ENCODE results near the gene WBP1.

WBP1 gene

DNA sequence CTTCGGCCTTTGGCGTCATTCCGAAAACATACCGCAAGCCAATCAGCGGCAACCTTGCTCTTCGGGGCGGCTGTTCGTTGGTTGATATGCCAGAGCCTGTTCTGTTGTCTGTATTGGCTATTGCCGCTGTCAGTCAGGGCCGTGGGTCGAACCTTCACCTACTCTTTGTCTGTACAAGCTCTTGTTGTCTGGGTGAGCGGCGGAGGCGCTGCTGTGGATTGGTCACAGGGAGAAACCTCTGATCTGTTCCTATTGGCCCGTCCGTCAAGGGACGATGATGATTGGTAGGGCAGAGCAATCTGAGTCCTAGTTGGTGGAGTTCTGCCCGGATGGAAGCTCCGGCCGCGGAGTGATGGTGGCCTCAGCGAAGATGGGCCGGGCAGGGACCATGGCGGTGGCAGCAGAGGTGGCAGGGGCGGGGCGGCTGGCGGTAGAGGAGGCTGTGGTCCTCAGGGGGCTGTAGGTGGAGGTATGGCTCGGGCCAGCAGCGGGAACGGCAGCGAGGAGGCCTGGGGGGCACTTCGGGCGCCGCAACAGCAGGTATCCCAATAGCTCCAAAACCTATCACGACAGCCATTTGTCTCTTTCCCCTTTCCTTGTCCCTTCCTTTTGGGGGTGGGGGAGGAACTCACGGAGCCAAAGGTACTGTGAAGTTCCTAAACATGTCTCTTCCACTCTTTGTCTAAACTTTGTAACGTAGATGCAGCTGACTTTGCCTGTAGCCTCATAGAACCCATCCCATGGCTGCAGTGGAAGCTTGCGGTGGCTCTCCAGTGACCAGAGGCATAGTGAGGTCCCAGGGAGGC lies at the start of gene WBP1:
Gene WBP1, plus strand, starts transcription at position 307 of the 806 bp plus-strand sequence. Its CDS starts 165 bp downstream, at position 472.
- DNase-seq = peak; percentile 95 to 100 (median 99)

DNA sequence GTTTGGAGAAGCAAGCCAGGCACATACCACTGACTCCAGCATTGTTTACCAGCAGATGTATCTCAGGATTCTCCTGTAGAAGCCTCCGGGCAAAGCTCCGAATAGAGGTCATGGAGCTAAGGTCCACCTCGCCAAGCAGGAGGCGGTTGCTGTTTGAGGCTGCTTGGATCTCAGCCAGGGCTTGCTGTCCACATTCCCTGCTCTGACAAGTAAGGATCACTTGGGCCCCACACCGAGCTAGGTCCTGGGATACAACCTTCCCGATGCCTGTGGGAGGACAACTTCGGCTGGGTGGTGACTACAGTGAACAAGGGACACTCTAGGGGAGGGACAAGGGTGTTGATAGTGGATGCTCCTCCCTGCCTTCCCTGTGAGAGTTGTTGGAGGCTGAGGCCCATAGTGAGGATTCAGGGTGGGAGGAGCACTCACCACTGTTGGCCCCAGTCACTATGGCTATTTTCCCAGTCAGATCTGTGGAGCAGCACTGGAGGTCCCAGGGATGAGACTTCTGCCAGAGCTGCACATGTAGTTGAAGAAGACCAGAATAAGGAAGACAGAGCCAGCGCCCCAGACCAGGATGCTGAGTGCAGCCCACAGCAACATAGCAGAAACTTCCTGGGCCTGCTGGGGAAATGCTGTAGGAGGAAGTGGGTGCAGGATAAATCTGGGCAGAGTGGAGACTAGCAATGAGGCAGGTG lies 45.1 kb upstream of the WBP1 start:
- no peak for DNase-seq

DNA sequence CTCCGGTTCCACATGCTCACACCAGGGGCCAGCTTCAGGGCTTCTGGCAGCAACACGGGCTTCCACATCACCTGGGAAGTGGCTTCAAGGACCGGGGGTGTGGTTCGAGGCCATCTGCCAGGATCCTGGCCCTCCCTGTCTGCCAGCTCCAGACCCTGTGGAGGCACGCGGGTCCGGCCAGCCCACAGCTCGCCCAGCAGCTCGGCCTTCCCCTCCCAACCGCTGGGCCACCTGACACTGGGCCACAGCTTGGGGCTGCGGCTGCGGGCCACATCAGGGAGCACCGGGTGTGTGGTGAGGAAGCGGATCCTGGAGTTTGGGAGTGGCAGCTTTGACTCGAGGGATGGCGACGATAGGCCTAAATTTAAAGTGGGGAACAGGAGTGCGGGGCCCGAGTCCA lies 43.8 kb upstream of the WBP1 start:
- DNase-seq = no peak

DNA sequence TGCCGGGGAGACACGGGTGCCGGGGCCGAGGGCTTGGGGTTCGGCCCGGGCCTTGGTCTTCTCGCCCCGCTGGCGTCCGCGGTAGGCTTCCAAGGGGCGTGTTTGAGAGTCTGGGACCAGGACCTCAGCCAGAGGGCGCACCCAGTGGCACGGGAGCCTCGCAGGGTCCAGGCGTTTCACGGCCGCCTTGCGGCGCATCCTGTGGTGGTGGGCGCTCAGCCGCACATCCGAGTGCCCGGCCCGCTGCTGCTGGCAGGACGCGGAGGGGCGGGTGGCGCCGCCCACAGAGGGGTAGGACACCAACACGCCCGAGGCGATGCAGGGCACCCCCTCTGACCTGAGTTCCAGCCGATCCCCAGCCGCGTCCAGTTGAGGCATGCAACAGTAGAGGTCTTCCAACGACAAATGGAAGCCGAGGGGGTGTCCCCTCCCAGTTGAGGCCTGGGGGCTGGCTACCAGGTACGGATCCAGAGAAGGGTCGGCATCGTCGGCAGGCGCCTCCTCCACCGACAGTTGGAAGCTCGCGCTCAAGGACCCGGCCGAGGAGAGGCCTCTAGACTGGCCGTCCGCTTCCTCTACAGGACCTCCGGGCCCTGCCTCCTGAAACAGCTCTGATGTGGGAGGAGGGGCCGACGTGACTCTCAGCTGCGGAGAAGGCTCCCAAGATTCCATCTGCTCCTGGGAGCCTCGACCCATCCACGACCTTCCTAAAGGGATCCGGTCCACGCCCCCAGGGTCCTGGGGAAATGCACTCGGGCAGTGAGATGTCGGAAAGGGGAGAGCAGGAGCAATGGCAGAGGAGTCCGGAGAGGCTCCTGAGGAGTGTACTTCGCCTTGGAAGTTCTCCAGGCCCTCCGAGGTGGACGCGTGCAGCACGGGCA lies 43.1 kb upstream of the WBP1 start:
- peak in 4 of 6 experiments; percentile 18 to 36 (median 26) for DNase-seq

DNA sequence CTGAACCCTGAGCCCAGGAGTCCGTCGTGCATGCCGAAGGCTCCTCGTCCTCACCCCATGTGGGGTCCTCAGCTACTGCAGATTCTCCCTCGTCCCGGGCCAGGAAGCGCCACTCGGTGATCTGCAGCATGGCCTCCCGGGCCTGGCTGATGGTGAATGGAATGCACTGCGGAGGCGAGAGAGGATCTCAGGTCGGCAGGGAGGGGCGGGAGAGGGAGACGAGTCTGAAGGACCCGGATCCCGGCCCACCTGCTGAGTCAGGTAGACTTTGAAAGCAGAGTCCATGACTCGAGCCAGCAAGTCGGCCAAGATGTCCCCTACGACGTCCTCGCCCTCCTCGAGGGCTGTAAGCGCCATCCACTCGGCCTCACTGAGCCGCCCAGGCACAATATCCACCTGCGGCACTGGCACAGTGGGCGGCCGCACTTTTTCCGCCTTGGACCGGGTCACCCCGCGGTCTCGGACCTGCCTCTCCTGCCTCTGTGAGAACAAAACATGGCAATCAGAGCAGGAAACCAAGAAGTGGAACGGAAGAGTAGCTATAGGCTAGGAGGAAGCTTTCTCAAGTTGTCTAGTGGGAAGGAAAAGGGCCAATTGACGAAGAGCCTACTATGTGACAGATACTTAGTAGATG lies 42.4 kb upstream of the WBP1 start:
- peak in 2 of 6 experiments; percentile 9 to 12 for DNase-seq

DNA sequence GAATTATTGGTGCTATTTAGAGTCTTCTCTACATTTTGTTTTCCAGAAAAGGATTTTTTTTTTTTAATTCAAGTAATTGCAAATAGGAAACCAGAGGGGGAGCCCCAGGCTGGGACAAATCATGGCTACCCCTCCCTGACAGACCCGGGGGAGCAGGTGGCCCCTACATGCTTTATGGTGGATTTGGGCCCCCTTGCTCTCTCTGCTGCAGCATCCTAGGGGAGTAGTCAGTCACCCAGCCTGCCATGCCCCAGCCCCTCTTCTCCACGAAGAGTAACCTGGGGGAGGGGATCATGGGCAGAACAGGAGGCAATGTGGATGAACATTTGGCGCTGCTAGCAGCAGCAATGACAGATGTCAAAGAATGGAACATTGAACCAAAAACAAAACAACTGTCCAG lies 41.5 kb upstream of the WBP1 start:
- peak in 1 of 6 experiments; percentile 29 for DNase-seq

DNA sequence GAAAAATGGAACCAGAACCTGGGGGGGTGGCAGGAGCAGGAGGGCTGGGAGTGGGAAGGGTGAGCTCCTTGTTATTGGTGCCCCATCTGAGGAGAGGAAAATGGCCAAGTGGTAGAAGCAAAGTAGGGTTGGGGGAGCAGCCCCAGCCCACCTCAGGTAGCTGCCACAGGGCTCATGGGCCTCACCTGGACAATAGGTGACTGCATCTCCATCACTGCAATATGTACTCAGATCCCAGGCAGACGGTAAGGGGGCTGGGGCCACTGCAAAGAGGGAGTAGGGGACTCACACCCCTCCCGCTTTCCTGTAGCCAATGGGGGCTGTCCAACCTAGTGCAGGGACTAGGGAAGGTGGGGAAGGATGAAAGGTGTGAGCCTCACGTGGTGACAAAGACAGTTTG lies 41.0 kb upstream of the WBP1 start:
- DNase-seq = no peak

DNA sequence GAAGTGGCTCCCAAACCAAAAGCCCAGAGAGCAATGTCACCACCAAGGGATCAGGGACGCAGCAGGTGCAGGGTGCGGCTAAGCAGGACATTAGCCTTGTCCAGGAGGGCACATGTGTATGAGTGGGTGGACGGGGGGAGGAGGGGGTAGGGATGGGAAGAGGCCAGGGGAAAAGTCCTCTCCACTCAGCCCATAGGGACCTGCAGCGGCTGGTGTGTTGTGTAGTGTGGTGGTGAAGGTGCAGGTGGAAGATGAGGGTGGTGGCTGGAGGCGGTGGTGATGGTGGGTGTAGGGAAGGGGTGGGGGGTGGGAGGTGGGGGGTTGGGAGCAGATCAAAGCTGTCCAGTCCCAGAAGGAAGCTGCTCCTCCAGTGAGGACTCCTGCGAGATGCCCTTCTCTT lies 40.5 kb upstream of the WBP1 start:
- no peak for DNase-seq

DNA sequence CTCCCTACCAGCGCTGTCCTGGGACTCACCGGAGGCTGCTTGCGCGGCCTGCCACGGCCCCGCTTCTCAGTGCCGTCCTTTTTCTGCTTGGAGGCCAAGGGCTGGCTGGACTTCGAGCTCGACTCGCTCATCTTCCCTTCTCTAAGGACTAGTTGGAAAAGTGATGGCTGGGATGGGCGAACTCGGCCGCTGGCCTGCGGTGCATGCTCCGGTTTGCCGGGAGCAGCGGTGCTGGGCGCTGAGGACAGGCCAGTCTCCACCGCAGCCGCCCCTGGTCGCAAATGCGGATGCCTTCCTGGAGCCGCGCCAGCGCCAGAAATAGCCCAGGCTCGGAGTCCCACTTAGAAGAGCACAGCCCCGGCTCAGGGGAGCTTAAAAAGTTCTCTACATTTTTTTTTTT lies 39.9 kb upstream of the WBP1 start:
- DNase-seq = no peak

DNA sequence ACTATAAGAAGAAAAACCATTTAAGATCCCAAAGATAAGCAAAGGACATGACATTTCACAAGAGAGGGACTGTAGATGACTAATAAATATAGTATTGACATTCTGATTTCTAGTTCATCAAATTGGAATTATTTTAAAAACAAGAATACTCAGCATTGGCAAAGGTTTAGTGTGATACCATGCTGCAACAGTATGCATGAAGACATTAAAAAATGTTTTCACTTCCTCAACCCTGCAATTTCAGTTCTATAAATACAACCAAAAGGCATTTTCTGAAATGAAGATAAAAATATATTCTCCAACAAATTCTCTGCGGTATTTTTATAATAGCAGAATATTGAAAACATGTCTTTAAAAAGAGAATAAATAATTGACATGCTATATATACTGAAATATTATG lies 38.9 kb upstream of the WBP1 start:
- no peak for DNase-seq

DNA sequence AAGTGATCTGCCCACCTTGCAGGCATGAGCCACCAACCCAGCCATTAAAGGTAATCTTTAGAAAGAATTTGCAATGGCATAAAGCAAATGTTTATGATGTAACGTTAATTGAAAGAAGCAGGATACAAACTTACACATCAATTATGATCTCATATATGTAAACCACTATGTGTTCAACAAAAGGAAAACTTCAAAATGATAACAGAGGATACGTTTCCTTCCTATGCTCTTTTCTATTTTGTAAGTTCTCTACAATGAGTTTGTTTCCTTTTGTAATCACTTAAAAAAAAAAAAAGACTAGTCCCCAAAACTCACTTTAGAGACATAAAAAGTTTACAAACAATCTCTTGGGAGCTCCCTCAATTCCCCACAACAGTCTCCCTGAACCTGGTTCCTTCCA lies 38.2 kb upstream of the WBP1 start:
- DNase-seq = peak in 3 of 6 experiments; percentile 32 to 53 (median 42)

DNA sequence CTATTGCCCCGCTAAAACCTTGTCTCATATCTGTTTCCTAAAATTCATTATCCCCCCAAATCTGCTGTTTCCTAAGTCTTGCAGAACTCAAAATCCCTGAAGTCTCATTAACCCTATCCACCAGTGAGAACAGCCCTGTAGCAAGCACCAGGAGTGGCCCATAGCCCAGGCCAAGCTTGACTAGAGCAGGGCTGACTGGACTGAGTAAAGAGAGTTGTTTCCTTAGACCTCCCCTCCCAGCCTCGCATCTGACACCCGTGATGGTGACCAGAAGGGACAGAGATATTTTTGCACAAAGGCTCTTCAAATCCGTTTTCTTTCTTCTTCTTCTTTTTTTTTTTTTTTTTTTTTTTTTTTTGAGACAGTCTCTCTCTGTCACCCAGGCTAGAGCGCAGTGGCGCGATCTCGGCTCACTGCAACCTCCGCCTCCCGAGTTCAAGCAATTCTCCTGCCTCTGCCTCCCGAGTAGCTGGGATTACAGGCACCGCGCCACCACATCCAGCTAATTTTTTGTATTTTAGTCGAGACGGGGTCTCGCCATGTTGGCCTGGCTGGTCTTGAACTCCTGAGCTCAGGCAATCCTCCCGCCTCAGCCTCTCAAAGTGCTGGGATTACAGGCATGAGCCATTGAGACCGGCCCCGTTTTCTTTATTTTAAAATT lies 37.7 kb upstream of the WBP1 start:
- peak in 4 of 6 experiments; percentile 7 to 58 (median 22) for DNase-seq

DNA sequence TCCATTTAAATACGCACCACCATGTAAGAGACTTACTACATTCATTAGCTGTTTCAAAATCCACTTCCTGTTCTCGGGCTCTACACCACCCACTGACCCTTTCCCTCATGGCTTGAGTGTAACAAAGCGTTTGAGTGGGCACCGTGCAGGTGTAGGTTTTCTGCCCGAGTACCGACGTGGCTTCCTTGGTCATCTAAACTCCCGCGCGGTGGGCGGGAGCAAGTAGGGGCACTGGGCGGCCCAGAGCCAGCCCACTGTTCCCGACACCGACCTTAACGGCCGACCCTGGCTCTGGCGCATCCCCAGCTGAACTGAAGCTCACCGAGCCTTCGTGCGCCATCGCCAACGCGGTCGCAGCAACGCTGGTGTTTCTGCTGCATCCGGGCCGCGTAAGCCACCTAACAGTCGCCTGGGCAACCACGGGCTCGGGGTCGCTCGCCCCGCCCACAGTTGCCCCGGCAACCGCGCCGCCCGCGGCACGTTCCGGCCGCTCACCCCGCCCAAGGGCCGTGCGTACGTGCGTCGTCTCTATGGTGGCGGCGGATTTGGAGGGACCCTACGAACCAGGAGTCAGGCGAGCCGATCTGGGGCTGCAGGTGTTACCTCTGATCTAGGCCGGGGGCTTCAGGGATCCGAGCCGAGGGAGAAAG lies 36.9 kb upstream of the WBP1 start, which contains the start of the genes C2orf81 and WDR54:
Gene C2orf81, minus strand, starts transcription at position 399 of the 650 bp plus-strand sequence. Its CDS starts 59 bp downstream, at position 340.
Gene WDR54, plus strand, starts transcription at position 510 of the 650 bp plus-strand sequence. CDS start 424 bp downstream, outside the sequence.
- peak; percentile 85 to 92 (median 89) for DNase-seq

DNA sequence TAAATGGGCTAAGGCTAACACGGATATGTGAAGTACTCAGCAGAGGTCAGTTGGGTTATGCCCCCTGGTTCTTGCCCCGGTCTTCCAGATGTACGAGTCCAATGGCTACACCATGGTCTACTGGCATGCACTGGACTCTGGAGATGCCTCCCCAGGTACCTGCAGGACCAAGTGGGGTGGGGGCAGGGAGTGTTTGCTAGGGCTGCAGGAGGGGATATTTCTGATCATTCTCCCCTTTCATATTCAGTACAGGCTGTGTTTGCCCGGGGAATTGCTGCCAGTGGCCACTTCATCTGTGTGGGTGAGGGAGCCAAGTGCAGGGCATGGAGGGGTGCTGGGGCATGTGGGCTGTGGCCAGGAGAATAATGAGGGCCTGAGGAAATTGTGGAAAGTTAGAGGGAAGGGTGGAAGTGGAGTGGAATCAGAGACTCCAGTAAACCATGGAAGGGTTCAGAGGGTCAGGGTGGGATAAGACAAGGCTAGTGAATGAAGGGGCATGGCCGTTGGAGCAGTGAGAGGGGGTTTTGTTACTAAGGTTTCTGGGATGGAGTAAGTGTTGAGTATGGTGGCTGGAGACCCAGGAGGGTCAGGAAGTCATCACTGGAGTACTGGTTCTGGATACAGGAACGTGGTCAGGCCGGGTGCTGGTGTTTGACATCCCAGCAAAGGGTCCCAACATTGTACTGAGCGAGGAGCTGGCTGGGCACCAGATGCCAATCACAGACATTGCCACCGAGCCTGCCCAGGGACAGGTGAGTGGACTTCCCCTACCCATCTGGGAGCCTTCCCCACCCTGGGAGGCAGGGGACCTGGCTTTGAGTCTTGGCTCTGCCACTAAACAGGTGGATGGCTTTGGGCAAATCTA lies 34.8 kb upstream of the WBP1 start:
- DNase-seq = no peak

DNA sequence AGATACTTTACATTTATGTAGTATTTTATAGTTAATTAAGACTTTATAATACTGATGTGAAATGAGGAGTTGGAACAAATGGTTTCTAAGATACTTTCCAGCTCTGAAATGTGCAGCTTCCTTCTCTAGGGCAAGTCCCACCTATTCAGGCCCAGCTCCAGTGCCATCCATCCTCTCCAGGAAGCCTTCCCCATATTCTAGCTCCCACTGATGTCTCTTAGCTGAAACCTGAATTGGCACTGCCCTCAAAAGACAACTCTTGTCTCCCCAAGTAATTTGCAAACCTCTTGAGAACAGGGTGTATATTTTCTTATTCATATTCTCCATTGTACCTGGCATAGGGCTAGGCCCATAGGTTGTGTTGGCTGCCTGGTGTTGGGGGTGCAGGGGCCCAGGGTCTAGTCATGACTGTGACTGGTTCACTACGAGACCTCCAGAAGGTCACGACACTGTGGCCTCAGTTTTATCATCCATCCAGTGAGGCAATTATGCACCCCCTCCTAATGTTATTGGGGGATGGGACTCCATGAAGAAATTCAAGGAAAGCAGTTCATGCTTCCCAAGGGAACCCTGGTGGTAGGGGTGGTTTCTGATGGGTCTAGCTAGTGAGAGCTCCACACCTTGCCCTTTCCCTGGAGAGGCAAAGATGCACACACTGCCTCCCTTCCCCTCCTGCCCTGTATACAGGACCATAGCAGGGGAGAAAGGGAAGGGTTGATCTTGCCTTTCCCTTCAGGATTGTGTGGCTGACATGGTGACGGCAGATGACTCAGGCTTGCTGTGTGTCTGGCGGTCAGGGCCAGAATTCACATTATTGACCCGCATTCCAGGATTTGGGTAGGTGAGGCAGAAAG lies 33.9 kb upstream of the WBP1 start:
- DNase-seq = no peak

DNA sequence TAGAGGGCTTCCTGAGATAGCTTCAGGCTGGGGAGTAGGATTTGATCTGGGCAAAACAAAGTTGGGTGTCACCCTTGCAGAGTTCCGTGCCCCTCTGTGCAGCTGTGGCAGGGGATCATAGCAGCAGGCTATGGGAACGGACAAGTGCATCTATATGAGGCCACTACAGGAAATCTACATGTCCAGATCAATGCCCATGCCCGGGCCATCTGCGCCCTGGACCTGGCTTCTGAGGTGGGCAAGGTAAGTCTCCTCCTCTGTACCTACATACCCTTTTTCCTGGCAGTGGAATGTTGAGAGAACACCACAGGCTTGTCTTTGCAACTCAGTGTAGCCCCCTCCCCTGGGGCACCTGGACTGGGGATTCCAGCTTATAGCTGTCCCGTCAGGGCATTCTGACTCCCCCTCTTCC lies 33.2 kb upstream of the WBP1 start:
- no peak for DNase-seq

DNA sequence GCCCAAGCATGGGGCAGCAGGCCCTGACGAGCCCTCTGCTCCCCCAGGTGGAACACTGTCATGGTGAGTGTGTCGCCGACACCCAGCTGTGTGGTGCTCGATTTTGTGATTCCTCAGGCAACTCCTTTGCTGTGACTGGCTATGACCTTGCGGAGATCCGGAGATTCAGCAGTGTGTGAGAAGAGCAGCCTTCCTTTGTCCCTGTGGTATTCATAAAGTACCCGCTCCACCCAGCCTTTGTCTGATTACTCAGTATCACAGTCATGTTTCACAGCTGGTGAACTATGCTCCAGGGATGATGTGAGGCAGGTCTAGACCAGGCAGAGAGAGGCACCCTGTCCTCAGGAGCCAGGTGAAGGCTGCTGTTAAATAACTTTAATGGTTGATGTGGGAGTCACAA lies 32.7 kb upstream of the WBP1 start:
- DNase-seq = no peak

DNA sequence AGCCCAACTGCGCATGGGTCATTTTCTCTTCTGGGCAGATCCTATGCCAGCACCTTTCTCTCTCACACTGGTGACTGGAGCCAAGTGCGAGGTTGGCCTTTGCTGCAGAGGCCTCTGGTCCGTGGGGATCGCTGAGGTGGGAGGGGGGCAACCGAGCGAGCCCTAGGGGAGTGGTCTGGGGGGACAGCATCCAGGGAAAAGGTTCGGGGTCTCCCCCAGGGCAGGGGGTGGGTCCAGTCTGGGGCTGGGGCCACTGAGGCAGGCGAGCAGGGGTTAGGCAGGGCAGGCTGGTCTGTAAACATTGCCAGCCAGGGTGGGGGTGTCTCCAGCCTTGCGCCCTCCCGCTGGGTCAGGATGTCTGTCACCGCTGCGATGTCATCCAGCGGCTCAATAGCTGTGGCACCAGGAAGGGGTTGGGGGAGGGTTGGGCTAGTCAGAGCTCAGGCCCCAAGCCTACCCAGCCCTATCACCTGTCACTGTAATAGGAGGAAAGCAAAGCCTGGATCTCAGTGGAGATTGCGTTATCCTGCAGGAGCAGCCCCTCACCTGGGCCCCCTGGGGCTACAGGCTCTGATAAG lies 32.0 kb upstream of the WBP1 start:
- no peak for DNase-seq

DNA sequence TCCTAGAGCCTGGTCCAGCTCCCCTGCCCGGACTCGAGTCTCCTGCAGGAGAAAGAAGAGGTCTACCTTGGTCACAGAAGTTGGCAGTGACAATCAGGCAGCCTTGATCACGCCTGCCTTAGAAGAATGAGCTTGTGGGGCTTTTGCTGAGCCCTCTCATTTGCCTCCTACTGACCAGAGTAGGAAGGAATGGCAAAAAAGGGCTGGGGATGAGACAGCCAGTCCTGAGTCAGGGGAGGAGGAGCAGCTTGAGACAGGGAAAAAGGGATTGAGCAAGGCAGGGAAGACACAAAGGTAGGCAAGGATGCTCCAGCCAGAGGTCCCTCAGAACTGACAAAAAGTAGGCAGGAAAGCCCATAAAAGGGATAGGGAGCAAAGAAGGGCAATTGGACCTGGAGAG lies 30.7 kb upstream of the WBP1 start:
- no peak for DNase-seq
